SJCRH30 (cell line): ENCODE results near the gene KDM6A. TPM values are rescaled to one million over a fixed set of nuclear protein-coding genes. Genes with fewer than 3 reads are reported as not detected.
"Not testable (repeated sequence)": the region's sequence is repeated elsewhere in the genome, so short reads cannot be mapped to it uniquely, and the experiment has no call there.

Experiments used
- DNase-seq, 2 experiments: peaks; one replicate each; pipeline ENCODE4 v3.0.0-alpha.2; 2015 to 2020
- H3K27ac ChIP-seq: fragments of 250-450 bp; sonication (Bioruptor Pico); 2 replicates; pipeline ENCODE4 v1.5.1; 2020; ENCODE audit warnings: mild to moderate bottlenecking, moderate library complexity
- H3K27me3 ChIP-seq: fragments of 250-450 bp; sonication (Bioruptor Pico); 2 replicates; pipeline ENCODE4 v1.5.1; 2020; ENCODE audit warnings: mild to moderate bottlenecking, moderate library complexity
- H3K36me3 ChIP-seq: fragments of 250-450 bp; sonication (Bioruptor Pico); 2 replicates; pipeline ENCODE4 v1.5.1; 2020; ENCODE audit warnings: mild to moderate bottlenecking, moderate library complexity
- H3K4me1 ChIP-seq: fragments of 250-450 bp; sonication (Bioruptor Pico); 2 replicates; pipeline ENCODE4 v1.5.1; 2020; ENCODE audit warnings: mild to moderate bottlenecking, moderate library complexity
- H3K4me3 ChIP-seq: fragments of 250-450 bp; sonication (Bioruptor Pico); 2 replicates; pipeline ENCODE4 v1.5.1; 2020; ENCODE audit warnings: mild to moderate bottlenecking, moderate library complexity
- H3K9me3 ChIP-seq: fragments of 250-450 bp; sonication (Bioruptor Pico); replicated peaks from 2 replicates; pipeline ENCODE4 v1.5.1; 2020; ENCODE audit warnings: mild to moderate bottlenecking, moderate library complexity
- total RNA-seq: library from RNA; depleted of rRNA; stranded (reverse); fragments of >200 nt; shearing (Covaris generic); gene quantifications from 2 replicates; pipeline ENCODE4 v1.2.3, GENCODE V29; 2014

The KDM6A gene
- total RNA-seq, 1 experiment from 2014 or later = 21.5 TPM

DNA sequence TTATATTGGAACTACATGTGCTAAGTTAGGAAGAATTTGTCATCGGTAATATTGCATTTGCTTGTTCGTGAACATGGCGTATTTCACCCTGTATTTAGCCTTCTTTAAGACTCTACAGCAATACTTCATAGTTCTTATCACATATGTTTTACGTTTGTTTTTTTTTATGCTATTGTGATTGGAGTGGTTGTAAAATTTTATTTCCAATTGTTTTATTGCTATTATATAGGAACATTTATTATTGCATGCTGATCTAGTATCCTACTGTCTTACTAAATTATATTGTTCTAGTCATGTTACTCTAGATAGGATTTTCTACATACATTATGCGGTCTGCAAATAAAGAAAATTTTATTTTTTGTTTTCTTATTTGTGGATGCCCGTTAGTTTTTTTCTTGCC, 107.4 kb downstream of the KDM6A start:
- no peaks in the 10 kb centered on the region for H3K9me3 ChIP-seq
- no peak overlapping the region for H3K4me3 ChIP-seq
- no peak overlapping the region for H3K27ac ChIP-seq
- H3K36me3 ChIP-seq = no peaks in the 10 kb centered on the region
- DNase-seq = no peak
- no peaks in the 10 kb centered on the region for H3K4me1 ChIP-seq
- no peaks in the 10 kb centered on the region for H3K27me3 ChIP-seq

DNA sequence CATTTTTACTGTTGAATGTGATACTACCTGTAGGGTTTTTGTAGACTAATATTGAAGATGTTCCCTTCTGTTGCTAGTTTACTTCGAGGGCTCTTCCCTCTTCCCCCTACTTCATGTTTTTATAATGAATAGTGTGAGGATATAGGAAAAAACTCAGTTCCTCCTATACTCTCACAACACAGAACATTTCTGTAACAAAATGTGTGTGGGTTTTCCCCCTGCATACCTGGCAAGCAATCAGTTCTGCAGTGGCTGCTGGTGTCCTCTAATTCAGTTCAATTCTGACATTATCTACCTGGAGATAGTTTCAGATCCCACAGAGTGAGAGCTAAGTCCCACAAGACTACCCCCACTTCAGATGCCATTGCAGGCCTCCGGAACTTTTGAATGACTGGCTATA, 107.9 kb downstream of the KDM6A start:
- Histone ChIP-seq H3K36me3 (no peaks in the 10 kb centered on the region), H3K4me1 (no peaks in the 10 kb centered on the region), H3K27me3 (no peaks in the 10 kb centered on the region), H3K27ac (no peak overlapping the region), H3K4me3 (no peak overlapping the region), H3K9me3 (no peaks in the 10 kb centered on the region)
- no peak for DNase-seq

DNA sequence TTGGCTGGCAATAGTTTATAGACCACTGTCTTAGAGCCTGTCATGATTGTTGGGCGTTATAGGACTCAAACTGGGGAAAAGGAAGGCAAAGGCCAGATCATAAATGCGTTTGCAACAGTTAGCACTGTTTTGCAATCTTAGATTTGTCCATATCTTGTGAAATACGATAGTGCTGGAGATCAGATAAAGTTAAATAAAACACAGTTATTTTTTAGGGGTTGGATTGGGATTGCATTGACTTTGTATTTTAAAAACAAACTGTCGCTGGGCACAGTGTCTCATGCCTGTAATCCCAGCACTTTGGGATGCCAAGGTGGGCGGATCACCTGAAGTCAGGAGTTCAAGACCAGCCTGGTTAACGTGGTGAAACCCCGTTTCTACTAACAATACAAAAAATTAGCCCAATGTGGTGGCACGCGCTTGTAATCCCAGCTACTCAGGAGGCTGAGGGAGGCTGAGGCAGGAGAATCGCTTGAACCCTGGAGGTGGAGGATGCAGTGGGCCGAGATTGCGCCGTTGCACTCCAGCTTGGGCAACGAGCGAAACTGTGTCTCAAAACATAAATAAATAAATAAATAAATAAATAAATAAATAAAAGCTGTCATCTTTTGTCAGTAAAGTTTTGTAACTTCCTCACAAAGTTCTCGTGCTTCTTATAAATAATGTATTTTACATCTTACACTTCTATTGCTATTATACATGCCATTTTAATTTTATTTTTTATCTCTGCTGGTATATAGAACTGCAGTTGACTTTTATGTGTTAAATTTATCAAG, 117.2 kb downstream of the KDM6A start:
- no peaks in the 10 kb centered on the region for H3K4me1 ChIP-seq
- H3K4me3 ChIP-seq = no peak overlapping the region
- H3K27me3 ChIP-seq = no peaks in the 10 kb centered on the region
- no peak overlapping the region for H3K27ac ChIP-seq
- no peaks in the 10 kb centered on the region for H3K9me3 ChIP-seq
- H3K36me3 ChIP-seq = no peaks in the 10 kb centered on the region
- no peak for DNase-seq

DNA sequence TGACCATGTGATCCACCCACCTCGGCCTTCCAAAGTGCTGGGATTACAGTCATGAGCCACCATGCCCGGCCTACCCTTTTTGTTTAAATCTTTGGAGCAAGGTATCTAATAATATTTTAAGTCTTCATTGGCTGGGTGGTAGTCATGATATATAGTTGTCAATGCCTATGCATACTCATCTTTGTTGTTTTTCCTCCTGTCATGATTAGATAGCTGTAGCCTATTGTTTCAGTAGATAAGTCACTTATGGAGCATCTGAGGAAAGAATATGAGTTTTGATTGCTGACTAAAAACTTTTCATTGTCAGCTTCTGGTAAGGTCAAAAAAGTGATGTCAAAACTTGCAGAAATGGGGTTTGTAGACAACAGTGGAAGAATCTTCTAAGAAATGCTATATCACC, 119.8 kb downstream of the KDM6A start:
- no peak overlapping the region for H3K4me3 ChIP-seq
- no peaks in the 10 kb centered on the region for H3K27me3 ChIP-seq

DNA sequence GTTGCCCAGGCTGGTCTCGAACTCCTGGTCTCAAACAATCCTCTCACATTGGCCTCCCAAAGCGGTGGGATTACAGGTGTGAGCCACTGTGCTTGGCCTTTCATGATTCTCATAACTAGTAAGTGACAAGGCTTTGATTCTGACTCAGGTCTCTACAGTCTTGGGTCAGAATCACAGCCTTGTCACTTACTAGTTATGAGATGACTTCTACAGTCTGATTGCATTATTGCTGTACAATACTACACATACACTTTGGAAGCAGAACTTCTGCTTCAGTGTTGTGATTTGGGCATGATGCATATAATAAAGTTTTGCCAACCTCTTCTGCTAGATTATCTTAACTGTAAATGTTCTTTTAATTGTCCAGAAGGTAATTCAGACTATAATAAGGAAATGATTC, 123.3 kb downstream of the KDM6A start:
- Histone ChIP-seq H3K9me3 (no peaks in the 10 kb centered on the region), H3K4me3 (no peak overlapping the region), H3K27me3 (no peaks in the 10 kb centered on the region), H3K4me1 (no peaks in the 10 kb centered on the region), H3K27ac (no peak overlapping the region), H3K36me3 (no peaks in the 10 kb centered on the region)
- DNase-seq = no peak

More for the DNA sequence above, 119.8 kb downstream of the KDM6A start:
- no peak for DNase-seq
- Histone ChIP-seq H3K27ac (no peak overlapping the region), H3K36me3 (no peaks in the 10 kb centered on the region), H3K4me1 (no peaks in the 10 kb centered on the region), H3K9me3 (no peaks in the 10 kb centered on the region)

DNA sequence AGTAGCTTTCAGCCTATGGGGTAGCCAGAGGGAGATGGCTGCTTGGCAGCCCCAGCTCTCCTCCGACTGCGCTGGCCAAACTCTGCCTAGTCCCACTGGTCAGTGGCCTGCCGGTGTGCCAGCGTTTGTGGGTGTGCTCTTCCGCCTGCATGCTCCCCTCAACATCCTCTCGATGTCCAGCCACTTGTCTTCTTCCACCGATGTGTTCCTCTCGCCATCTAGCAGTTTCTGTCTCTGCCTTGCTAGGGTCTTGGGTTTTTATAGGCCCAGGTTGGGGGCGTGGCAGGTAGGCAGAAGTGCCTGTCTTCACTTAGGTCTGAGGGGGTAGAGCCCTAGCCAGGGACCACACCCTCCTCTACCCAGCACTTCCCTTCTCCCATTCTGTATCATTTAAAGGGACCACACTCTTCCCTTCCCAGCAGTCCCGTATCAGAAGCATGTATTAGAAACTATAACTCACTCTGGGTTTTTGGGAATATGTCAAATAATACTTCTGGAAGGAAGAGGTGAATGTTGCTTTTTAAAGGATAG, 124.4 kb downstream of the KDM6A start:
- no peak for DNase-seq
- H3K9me3 ChIP-seq = no peaks in the 10 kb centered on the region

DNA sequence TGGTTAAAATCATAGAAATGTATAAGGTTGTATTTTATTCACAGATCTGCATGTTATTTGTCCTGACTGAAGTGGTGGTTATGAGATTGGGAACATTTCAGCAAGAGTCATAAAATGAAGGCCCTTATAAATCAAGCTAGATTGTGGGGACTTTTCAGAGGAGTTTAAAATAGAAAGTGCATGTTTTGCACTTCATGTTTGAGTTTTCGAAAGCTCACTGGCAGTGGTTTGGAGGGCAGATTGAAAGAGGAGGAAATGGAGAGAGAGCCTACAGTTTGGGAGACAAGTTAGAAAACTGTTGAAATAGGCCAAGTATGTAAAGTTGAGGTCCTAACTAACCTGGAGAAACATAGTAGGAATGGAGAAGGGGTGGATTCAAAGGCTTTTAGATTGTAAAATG, 124.9 kb downstream of the KDM6A start:
- no peaks in the 10 kb centered on the region for H3K9me3 ChIP-seq
- no peaks in the 10 kb centered on the region for H3K4me1 ChIP-seq
- no peaks in the 10 kb centered on the region for H3K36me3 ChIP-seq
- H3K4me3 ChIP-seq = no peak overlapping the region
- no peaks in the 10 kb centered on the region for H3K27me3 ChIP-seq
- DNase-seq = no peak
- no peak overlapping the region for H3K27ac ChIP-seq

More for the DNA sequence above, 124.4 kb downstream of the KDM6A start:
- Histone ChIP-seq H3K36me3 (no peaks in the 10 kb centered on the region), H3K27me3 (no peaks in the 10 kb centered on the region), H3K27ac (no peak overlapping the region), H3K4me1 (no peaks in the 10 kb centered on the region), H3K4me3 (no peak overlapping the region)

DNA sequence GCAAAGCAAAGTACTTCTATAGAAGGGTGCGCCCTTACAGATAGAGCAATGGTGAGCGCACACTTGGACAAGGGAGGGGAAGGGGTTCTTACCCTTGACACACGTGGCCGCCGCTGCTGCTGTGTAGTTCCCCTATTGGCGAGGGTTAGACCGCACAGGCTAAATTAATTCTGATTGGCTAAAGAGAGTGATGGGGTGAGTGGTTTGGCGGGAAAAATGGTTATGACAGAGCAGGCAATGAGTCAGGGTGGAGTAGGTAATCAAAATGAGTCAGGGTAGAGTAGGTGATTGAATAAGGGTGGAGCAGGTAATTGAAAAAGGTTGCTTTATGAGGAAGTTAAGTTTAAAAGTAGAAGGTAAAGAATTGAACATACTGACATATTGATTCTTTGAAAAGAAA, 126.2 kb downstream of the KDM6A start:
- H3K36me3 ChIP-seq, H3K9me3 ChIP-seq, H3K27me3 ChIP-seq, H3K4me3 ChIP-seq, DNase-seq, H3K4me1 ChIP-seq, H3K27ac ChIP-seq: not testable (repeated sequence)

DNA sequence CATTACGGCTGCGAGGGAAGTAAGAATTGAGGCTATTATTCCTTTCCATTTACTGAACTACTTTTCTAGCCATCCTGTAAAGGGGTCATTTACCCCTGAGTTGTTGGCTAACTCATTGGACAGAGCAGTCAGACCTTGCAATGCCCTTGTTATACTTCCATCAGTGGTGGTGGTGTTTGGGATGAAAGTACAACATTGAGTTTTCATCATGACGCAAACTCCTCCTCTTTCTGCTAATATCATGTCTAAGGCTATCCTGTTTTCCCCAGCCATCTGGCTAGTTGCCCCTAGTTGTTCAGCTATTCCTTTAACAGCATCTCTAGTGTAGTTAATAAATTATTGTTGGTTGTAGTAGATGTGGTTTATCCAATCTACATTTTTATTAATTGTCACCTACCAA, 126.9 kb downstream of the KDM6A start:
- not testable (repeated sequence) for H3K27me3 ChIP-seq, H3K4me3 ChIP-seq, H3K9me3 ChIP-seq, H3K4me1 ChIP-seq, H3K27ac ChIP-seq, DNase-seq, H3K36me3 ChIP-seq

DNA sequence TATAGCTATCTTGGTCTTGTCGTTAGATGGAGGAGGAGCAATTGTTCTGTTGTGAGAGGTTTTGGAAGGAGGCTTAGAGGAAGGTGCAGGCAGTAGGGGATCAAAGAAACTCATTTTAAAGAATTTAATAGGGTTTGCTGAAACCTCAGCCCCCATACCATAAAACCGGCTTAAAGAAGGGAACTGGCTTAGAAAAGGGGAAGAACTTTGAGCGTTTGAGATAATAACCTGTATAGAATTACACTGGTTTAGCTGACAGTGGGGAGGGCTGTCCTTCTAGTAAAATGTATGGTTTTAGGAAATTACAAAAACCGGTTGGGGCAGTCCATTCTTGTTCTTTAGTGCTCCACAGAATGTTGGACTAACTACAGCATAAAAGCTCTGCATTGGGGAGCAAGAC, 128.1 kb downstream of the KDM6A start:
- no peaks in the 10 kb centered on the region for H3K9me3 ChIP-seq
- no peak overlapping the region for H3K4me3 ChIP-seq
- no peaks in the 10 kb centered on the region for H3K36me3 ChIP-seq
- no peaks in the 10 kb centered on the region for H3K27me3 ChIP-seq
- no peak overlapping the region for H3K27ac ChIP-seq
- no peaks in the 10 kb centered on the region for H3K4me1 ChIP-seq
- no peak for DNase-seq

DNA sequence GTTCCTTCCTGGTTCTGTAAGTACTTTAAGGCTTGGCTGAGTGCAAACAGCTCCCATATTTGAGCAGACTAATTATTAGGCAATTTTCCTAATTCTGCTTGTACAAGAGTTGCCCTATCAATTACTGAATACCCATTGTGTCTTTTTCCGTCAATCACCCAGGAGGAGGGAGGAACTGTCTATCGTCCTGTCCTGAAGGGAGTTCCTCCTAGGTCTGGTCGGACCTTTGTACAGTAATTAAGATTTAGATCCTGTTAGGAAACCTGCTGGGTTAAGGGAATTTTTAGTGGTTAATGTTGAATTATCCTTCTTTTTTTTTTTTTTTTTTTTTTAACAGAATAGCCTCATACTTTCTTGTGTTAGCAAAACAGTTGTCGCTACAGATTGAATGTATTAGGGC, 130.1 kb downstream of the KDM6A start:
- Histone ChIP-seq H3K9me3 (no peaks in the 10 kb centered on the region), H3K4me3 (no peak overlapping the region), H3K36me3 (no peaks in the 10 kb centered on the region), H3K4me1 (no peaks in the 10 kb centered on the region), H3K27me3 (no peaks in the 10 kb centered on the region), H3K27ac (no peak overlapping the region)
- no peak for DNase-seq

DNA sequence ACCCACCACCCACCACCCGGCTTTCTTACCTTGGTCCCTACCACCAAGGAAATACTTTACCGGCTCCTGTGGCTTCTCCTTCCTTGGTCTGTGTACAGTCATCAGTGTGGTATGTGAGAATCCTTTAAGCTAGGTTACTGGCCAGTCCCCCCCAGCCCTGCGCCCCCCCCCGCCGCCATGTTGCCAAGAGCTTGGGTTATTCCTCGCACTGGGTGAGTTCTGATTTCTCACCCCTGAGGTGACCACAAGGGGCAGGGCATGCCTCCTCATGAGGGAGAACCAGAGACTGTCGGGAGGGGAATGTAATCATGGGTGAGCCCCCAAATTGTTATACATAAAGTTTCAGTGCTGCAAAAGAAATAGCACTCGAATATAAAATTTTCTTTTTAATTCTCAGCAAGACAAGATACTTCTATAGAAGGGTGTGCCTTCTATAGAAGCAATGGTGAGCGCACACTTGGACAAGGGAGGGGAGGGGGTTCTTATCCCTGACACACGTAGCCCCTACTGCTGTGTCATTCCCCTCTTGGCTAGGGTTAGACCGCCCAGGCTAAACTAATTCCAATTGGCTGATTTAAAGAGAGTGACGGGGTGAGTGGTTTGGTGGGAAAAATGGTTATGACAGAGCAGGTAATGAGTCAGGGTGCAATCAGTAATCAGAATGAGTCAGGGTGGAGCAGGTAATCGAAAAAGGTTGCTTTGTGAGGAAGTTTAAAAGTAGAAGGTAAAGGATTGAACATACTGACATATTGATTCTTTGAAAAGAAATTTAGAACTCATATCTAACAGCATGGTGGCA, 133.2 kb downstream of the KDM6A start:
- no peak overlapping the region for H3K4me3 ChIP-seq
- DNase-seq = no peak
- no peaks in the 10 kb centered on the region for H3K36me3 ChIP-seq
- no peaks in the 10 kb centered on the region for H3K27me3 ChIP-seq
- H3K9me3 ChIP-seq = no peaks in the 10 kb centered on the region
- no peaks in the 10 kb centered on the region for H3K4me1 ChIP-seq
- H3K27ac ChIP-seq = no peak overlapping the region

DNA sequence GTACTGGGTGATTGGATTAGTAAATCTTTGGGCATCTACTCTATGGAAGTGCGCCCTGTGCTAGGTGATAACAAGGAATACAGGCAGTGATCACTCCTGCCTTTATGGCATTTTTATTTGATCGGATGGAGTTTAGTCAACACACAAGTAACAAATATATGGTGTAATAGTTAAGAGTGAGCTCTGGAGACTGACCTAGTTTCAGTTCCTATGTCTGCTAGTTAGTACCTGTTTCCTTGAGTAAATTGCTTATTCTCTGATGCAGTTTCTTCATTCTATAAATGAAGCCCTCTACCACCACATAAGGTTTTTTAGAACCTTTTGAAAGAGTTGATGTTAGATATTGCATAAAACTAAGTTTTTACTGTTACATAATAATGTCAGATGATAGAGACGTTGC, 134.6 kb downstream of the KDM6A start:
- H3K27me3 ChIP-seq = no peaks in the 10 kb centered on the region
- no peaks in the 10 kb centered on the region for H3K9me3 ChIP-seq
- no peak overlapping the region for H3K27ac ChIP-seq
- no peaks in the 10 kb centered on the region for H3K36me3 ChIP-seq
- no peak overlapping the region for H3K4me3 ChIP-seq
- no peaks in the 10 kb centered on the region for H3K4me1 ChIP-seq
- DNase-seq = no peak

DNA sequence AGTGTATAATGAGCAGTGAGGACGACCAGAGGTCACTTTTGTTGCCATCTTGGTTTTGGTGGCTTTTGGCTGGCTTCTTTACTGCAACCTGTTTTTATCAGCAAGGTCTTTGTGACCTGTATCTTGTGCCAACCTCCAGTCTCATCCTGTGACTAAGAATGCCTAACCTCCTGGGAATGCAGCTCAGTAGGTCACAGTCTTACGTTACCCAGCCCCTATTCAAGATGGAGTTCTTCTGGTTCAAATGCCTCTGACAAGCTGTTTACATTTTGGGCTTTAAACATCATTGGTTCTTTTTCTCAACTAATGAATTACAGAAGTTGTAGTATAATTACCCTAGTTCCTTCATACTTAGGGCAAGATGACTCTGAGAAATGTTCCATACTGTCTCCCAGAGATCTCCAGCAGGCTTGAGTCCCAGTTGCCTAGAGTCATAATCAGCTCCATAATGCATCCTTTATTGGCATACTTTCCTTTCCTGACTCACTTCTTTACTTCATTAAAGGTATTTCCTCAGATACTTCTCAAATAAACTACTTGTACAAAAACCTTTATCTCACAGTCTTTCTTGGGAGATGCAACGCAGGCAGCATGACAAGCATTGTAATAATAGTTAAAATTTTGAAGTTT, 136.5 kb downstream of the KDM6A start:
- DNase-seq = no peak
- H3K9me3 ChIP-seq = no peaks in the 10 kb centered on the region

DNA sequence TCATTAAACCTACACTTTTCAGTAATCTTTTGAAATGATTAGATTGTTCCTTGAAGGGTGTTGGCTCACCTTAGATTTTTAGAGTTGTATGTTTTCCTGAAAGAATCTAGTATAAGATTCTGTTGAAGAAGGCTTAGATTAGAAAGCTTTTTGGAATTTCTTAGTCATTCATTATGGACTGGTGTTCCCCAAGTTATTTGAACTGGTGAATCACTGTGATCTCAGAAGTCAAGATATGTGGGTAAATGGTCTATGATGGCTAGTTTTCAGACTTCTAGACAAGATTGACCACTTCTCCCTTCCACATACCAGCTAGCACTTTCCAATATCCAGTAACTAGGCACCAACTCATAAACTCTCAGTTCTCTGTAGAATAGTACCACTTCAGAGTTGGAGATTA, 138.1 kb downstream of the KDM6A start:
- Histone ChIP-seq H3K4me3 (no peak overlapping the region), H3K4me1 (no peaks in the 10 kb centered on the region), H3K27ac (no peak overlapping the region), H3K36me3 (no peaks in the 10 kb centered on the region), H3K9me3 (no peaks in the 10 kb centered on the region), H3K27me3 (no peaks in the 10 kb centered on the region)
- no peak for DNase-seq

More for the DNA sequence above, 136.5 kb downstream of the KDM6A start:
- Histone ChIP-seq H3K4me3 (no peak overlapping the region), H3K4me1 (no peaks in the 10 kb centered on the region), H3K27ac (no peak overlapping the region), H3K36me3 (no peaks in the 10 kb centered on the region), H3K27me3 (no peaks in the 10 kb centered on the region)
